Keratinocyte (primary cell): ENCODE data around the gene ZC3H18. TPM values are rescaled to one million over a fixed set of nuclear protein-coding genes. Genes with fewer than 3 reads are reported as not detected.

Experiments
- DNase-seq: peaks from one replicate; pipeline ENCODE4 v3.0.0-alpha.2; 2011; ENCODE audit warnings: low read depth, missing footprints, low spot score
- FAIRE-seq: peaks from 2 replicates; lab custom pipeline; 2011; peaks lifted over from hg19 to GRCh38; lab: Jason Lieb, UNC
- H2AFZ ChIP-seq: 2 replicates; pipeline ENCODE4 v1.6.0; 2012; ENCODE audit warnings: low read length, control low read depth, inconsistent platforms; ENCODE audit not compliant: control insufficient read depth
- H3K27ac ChIP-seq: 2 replicates; pipeline ENCODE4 v1.5.1; 2011; ENCODE audit warnings: low read length; ENCODE audit not compliant: control insufficient read depth, insufficient read depth
- H3K27me3 ChIP-seq: 3 replicates; pipeline ENCODE4 v1.6.0; 2011; ENCODE audit warnings: low read length; ENCODE audit not compliant: control insufficient read depth, insufficient read depth; ENCODE audit errors: extremely low read depth
- H3K36me3 ChIP-seq, 2 experiments: 2 replicates in 1 of 2; 3 replicates in 1 of 2; pipeline ENCODE4 v1.5.1; 2011; ENCODE audit warnings: low read length in 2 of 2, mild to moderate bottlenecking in 1 of 2; ENCODE audit not compliant: control insufficient read depth in 2 of 2, insufficient read depth in 2 of 2; ENCODE audit errors: extremely low read depth in 1 of 2
- H3K4me1 ChIP-seq: 3 replicates; pipeline ENCODE4 v1.5.1; 2011; ENCODE audit warnings: low read length; ENCODE audit not compliant: control insufficient read depth, insufficient read depth; ENCODE audit errors: extremely low read depth
- H3K4me2 ChIP-seq: 3 replicates; pipeline ENCODE4 v1.6.0; 2011; ENCODE audit warnings: low read depth, low read length; ENCODE audit not compliant: control insufficient read depth, insufficient read depth; ENCODE audit errors: extremely low read depth
- H3K4me3 ChIP-seq, 3 experiments: fragments of 200-600 bp in 1 of 3; sonication (generic) in 1 of 3; 2 replicates in 2 of 3; 3 replicates in 1 of 3; pipeline ENCODE4 v1.5.1; 2011 to 2016; ENCODE audit warnings: low read length in 3 of 3, mild to moderate bottlenecking in 3 of 3, control low read depth in 2 of 3, inconsistent platforms in 1 of 3, low read depth in 1 of 3, mixed read lengths in 1 of 3, mixed run types in 1 of 3, moderate library complexity in 1 of 3; ENCODE audit not compliant: control insufficient read depth in 2 of 3, insufficient read depth in 2 of 3; ENCODE audit errors: extremely low read depth in 1 of 3
- H3K79me2 ChIP-seq: 2 replicates; pipeline ENCODE4 v1.6.0; 2012; ENCODE audit warnings: low read length; ENCODE audit not compliant: control insufficient read depth, insufficient read depth
- H3K9ac ChIP-seq: 3 replicates; pipeline ENCODE4 v1.6.0; 2011; ENCODE audit warnings: low read length; ENCODE audit not compliant: control insufficient read depth, insufficient read depth; ENCODE audit errors: extremely low read depth
- H3K9me1 ChIP-seq: 3 replicates; pipeline ENCODE4 v1.6.0; 2011; ENCODE audit warnings: low read length; ENCODE audit not compliant: control insufficient read depth, insufficient read depth; ENCODE audit errors: extremely low read depth
- H3K9me3 ChIP-seq: 2 replicates; pipeline ENCODE4 v1.5.1; 2012; ENCODE audit warnings: low read depth, low read length; ENCODE audit not compliant: control insufficient read depth
- H4K20me1 ChIP-seq: 3 replicates; pipeline ENCODE4 v1.6.0; 2011; ENCODE audit warnings: low read length; ENCODE audit not compliant: control insufficient read depth, insufficient read depth; ENCODE audit errors: extremely low read depth
- EZH2 ChIP-seq: IDR thresholded peaks from one replicate; pipeline ENCODE4 v1.6.1; 2012; ENCODE audit warnings: inconsistent platforms, mild to moderate bottlenecking, low read length, moderate library complexity
- dilution Hi-C: fragments of 300-500 bp; cut with MboI; formaldehyde crosslinking; loops from one replicate; pipeline ENCODE4 v1.7.0; 2020; ENCODE audit warnings: low sequenced_read_pairs; ENCODE audit not compliant: extremely low pct_ligation_motif_present
- polyA plus RNA-seq, 5 experiments: library from polyadenylated mRNA; depleted of rRNA in 3 of 5; stranded (reverse) in 3 of 5; stranded (forward) in 1 of 5; unstranded in 1 of 5; fragments of >200 nt; gene quantifications; 1 replicate in 1 of 5; 2 replicates in 3 of 5; 3 replicates in 1 of 5; pipeline versions ENCODE4 v1.2.1 to v1.2.3, GENCODE V29; 2011 to 2012; ENCODE audit warnings: missing spikeins in 2 of 5, low read depth in 1 of 5, low replicate concordance in 1 of 5
- TF ChIP-seq, protein P1 (sequence below), 3 experiments: IDR thresholded peaks in 1 of 3; conservative IDR thresholded peaks in 1 of 3; optimal IDR thresholded peaks in 1 of 3; 2 replicates in 2 of 3; 3 replicates in 1 of 3; pipeline versions ENCODE3 to v1.5.1; 2011; ENCODE audit warnings: low read length in 3 of 3, mild to moderate bottlenecking in 3 of 3, moderate library complexity in 2 of 3, control low read depth in 1 of 3, inconsistent platforms in 1 of 3; ENCODE audit not compliant: insufficient read depth in 2 of 3; ENCODE audit errors: extremely low read depth in 1 of 3

Gene ZC3H18
- polyA plus RNA-seq, 1 donor (not counting 4 experiments of a cell fraction or from before 2014, with no cell fraction given), result 7.5 TPM

DNA sequence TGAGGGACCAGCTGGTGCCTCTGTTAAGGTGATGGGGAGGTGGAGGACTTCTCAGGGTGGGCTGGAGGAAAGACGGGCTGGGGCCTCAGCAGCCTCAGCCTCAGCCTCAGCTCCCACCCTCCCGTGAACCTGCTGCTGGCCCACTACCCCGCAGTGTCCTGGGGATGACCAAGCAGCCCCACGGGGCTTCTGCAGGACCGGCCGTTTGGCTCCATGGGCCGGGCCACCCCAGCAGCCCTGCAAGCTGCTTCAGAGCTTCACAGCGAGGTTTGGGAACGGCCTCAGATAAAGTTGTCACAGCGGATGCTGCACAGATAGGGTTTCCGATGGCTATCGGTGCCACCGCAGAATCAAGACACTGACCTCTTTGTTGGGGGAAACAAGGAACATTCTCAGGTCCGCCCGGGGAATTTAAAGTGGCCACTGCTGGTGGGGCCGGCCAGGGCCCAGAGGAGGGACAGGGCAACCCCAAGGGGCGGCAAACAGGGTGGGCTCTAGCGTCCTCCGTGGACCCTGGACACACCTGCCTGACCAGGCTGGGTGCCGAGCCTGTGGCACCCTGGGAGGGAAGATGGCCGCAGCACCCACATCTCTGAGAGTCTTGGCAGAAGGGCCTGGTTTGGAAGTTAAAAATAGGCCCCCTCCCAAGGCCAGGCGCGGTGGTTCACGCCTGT lies 47.8 kb upstream of the ZC3H18 start:
- H3K4me3 ChIP-seq, result no peak overlapping the region
- FAIRE-seq (no peak), DNase-seq (no peak)
- no peaks in the 10 kb centered on the region for H3K27me3 ChIP-seq
- no peaks in the 10 kb centered on the region for H3K9me3 ChIP-seq
- dilution Hi-C loops, result no loop called here
- H3K79me2 ChIP-seq, result no peaks in the 10 kb centered on the region
- no peaks in the 10 kb centered on the region for H3K4me1 ChIP-seq
- no peaks in the 10 kb centered on the region for H3K36me3 ChIP-seq
- no peak overlapping the region for H2AFZ ChIP-seq
- H3K9me1 ChIP-seq, result no peaks in the 10 kb centered on the region
- H3K9ac ChIP-seq, result no peak overlapping the region
- H4K20me1 ChIP-seq, result no peaks in the 10 kb centered on the region
- TF ChIP-seq, protein P1, sequence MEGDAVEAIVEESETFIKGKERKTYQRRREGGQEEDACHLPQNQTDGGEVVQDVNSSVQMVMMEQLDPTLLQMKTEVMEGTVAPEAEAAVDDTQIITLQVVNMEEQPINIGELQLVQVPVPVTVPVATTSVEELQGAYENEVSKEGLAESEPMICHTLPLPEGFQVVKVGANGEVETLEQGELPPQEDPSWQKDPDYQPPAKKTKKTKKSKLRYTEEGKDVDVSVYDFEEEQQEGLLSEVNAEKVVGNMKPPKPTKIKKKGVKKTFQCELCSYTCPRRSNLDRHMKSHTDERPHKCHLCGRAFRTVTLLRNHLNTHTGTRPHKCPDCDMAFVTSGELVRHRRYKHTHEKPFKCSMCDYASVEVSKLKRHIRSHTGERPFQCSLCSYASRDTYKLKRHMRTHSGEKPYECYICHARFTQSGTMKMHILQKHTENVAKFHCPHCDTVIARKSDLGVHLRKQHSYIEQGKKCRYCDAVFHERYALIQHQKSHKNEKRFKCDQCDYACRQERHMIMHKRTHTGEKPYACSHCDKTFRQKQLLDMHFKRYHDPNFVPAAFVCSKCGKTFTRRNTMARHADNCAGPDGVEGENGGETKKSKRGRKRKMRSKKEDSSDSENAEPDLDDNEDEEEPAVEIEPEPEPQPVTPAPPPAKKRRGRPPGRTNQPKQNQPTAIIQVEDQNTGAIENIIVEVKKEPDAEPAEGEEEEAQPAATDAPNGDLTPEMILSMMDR (optimal IDR thresholded peaks at IDR 0.05 in 1 of 3, IDR thresholded peaks at IDR 0.05 in 1 of 3, conservative IDR thresholded peaks at IDR 0.05 in 1 of 3; ENCODE audit: extremely low read depth in 1 of 3, insufficient read depth in 2 of 3, low read length in 3 of 3), result no peak
- H3K27ac ChIP-seq, result no peak overlapping the region
- no peak overlapping the region for H3K4me2 ChIP-seq

DNA sequence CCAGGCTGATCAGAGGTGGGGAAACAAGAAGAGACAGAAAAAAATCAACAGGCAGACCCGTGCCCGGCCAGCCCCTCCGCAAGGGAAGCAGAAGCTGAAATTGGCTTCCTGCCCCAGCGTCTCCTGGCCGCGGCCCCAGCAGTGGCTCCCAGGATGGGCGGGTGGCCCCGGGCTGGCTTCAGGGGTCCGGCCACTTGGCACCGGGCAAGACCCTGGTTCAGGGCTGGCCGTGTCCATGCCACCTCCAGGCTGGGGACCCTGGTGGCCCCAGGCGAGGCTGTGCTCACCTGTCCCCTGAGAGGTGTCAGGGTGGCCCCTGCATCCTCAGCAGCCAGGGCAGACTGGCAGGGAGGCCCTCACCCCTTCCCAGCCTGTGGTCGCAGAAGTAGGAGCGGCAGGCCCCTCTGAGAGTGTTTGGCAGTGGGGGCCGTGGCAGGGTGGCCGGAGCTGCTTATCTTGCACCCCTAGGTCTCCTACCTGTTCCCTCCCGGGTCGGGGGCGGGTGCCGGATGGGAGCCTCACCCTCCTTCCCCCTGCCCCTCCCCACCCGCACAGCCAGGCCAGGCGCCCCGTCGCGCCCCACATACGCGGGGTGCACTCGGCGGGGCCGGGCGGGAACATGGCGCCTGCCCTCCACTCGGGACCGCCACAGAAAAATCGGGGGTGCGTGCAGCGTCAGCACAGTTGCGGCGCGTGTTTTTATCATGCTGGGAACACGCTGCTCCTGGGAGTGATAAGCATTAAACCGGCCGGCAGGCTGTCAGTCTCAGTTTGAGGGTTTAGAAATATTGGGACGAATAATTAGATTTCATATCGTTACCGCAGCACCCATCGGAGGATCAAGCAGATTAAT lies 46.7 kb upstream of the ZC3H18 start:
- no peaks in the 10 kb centered on the region for H3K36me3 ChIP-seq
- DNase-seq, result no peak
- no peaks in the 10 kb centered on the region for H4K20me1 ChIP-seq
- H3K79me2 ChIP-seq, result no peaks in the 10 kb centered on the region
- H3K4me1 ChIP-seq, result no peaks in the 10 kb centered on the region
- no peak for FAIRE-seq
- no peaks in the 10 kb centered on the region for H3K27me3 ChIP-seq
- dilution Hi-C loops, result no loop called here
- H3K27ac ChIP-seq, result no peak overlapping the region
- H3K9ac ChIP-seq, result no peak overlapping the region
- no peak for TF ChIP-seq EZH2
- TF ChIP-seq, protein P1 (optimal IDR thresholded peaks at IDR 0.05 in 1 of 3, IDR thresholded peaks at IDR 0.05 in 1 of 3, conservative IDR thresholded peaks at IDR 0.05 in 1 of 3; ENCODE audit: extremely low read depth in 1 of 3, insufficient read depth in 2 of 3, low read length in 3 of 3), result no peak
- H3K4me3 ChIP-seq, result no peak overlapping the region
- H2AFZ ChIP-seq, result no peak overlapping the region
- H3K9me1 ChIP-seq, result no peaks in the 10 kb centered on the region
- no peak overlapping the region for H3K4me2 ChIP-seq
- no peaks in the 10 kb centered on the region for H3K9me3 ChIP-seq
